MM.1S (cell line): ENCODE data around the gene HADHB.
"Not testable (repeated sequence)": the region's sequence is repeated elsewhere in the genome, so short reads cannot be mapped to it uniquely, and the experiment has no call there.

Source experiments
- DNase-seq: peaks from one replicate; pipeline ENCODE4 v3.0.0-alpha.2; 2015
- H2AFZ ChIP-seq: fragments of 300-600 bp; sonication (generic); 2 replicates; pipeline ENCODE4 v1.6.0; 2016; ENCODE audit warnings: antibody characterized with exemption, low read length
- H3F3A ChIP-seq: fragments of 300-600 bp; sonication (generic); 2 replicates; pipeline ENCODE4 v1.6.1; 2016; ENCODE audit warnings: mild to moderate bottlenecking, antibody characterized with exemption, low read length, moderate library complexity, mixed read lengths; ENCODE audit not compliant: insufficient read depth
- H3K27ac ChIP-seq: fragments of 300-600 bp; sonication (generic); 2 replicates; pipeline ENCODE4 v1.5.1; 2016; ENCODE audit warnings: mild to moderate bottlenecking, low read length
- H3K27me3 ChIP-seq: fragments of 300-600 bp; sonication (generic); replicated peaks from 2 replicates; pipeline ENCODE4 v1.6.0; 2016; ENCODE audit warnings: low read length; ENCODE audit not compliant: insufficient read depth
- H3K36me3 ChIP-seq: fragments of 300-600 bp; sonication (generic); replicated peaks from 2 replicates; pipeline ENCODE4 v1.6.1; 2016; ENCODE audit warnings: mild to moderate bottlenecking, low read length, mixed read lengths; ENCODE audit not compliant: insufficient read depth
- H3K4me1 ChIP-seq: fragments of 300-600 bp; sonication (generic); 2 replicates; pipeline ENCODE4 v1.6.1; 2016; ENCODE audit warnings: low read length, mixed read lengths
- H3K4me2 ChIP-seq: fragments of 300-600 bp; sonication (generic); 2 replicates; pipeline ENCODE4 v1.6.0; 2016; ENCODE audit warnings: low read depth, low read length
- H3K4me3 ChIP-seq: fragments of 300-600 bp; sonication (generic); 2 replicates; pipeline ENCODE4 v1.5.1; 2016; ENCODE audit warnings: low read length, mixed read lengths
- H3K79me2 ChIP-seq: fragments of 300-600 bp; sonication (generic); 2 replicates; pipeline ENCODE4 v1.6.1; 2016; ENCODE audit warnings: mixed run types, low read length, mixed read lengths
- H3K9ac ChIP-seq: fragments of 300-600 bp; sonication (generic); 2 replicates; pipeline ENCODE4 v1.6.1; 2016; ENCODE audit warnings: low read length, mixed read lengths
- H3K9me2 ChIP-seq: fragments of 300-600 bp; sonication (generic); replicated peaks from 2 replicates; pipeline ENCODE4 v1.6.1; 2016; ENCODE audit warnings: mild to moderate bottlenecking, low read length, mixed read lengths; ENCODE audit not compliant: insufficient read depth
- H3K9me3 ChIP-seq: fragments of 300-600 bp; sonication (generic); replicated peaks from 2 replicates; pipeline ENCODE4 v1.6.1; 2016; ENCODE audit warnings: mild to moderate bottlenecking, low read length, mixed read lengths; ENCODE audit not compliant: insufficient read depth
- H4K20me1 ChIP-seq: fragments of 300-600 bp; sonication (generic); 2 replicates; pipeline ENCODE4 v1.6.1; 2016; ENCODE audit warnings: mild to moderate bottlenecking, low read length, moderate library complexity, mixed read lengths; ENCODE audit not compliant: insufficient read depth
- EZH2 ChIP-seq: fragments of 300-600 bp; sonication (generic); optimal IDR thresholded peaks from 2 replicates; pipeline ENCODE3; 2017; ENCODE audit warnings: low read depth, mild to moderate bottlenecking, antibody characterized with exemption, low read length, mixed read lengths
- EZH2phosphoT487 ChIP-seq: fragments of 300-600 bp; sonication (generic); IDR thresholded peaks from 2 replicates; pipeline ENCODE4 v1.6.1; 2018; ENCODE audit warnings: antibody characterized with exemption, low read length
- TF ChIP-seq, protein P1 (sequence below): fragments of 300-600 bp; sonication (generic); IDR thresholded peaks from 2 replicates; pipeline ENCODE4 v1.5.1; 2016; ENCODE audit warnings: antibody characterized with exemption, low read length, mixed read lengths

HADHB gene

DNA sequence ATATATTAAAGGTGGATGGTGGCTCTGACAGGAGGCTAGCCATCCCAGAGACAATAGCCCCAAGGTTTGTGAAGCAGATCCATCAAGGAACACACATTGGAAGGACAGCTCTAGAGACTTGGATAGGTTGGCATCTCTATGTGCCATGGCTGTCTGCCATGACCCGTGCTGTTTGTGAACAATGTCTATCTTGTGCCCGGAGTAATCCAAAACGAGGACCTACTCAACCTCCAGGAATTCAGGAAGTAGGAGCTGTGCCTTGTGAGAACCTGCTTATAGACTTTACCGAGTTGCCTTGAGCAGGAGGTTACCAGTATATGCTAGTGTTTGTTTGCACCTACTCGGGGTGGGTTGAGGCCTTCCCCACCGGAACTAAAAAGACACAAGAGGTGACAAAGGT is 58.1 kb downstream of the HADHB start:
- H3K27me3 ChIP-seq = no peaks in the 10 kb centered on the region
- TF ChIP-seq EZH2 = no peak
- TF ChIP-seq, protein P1, sequence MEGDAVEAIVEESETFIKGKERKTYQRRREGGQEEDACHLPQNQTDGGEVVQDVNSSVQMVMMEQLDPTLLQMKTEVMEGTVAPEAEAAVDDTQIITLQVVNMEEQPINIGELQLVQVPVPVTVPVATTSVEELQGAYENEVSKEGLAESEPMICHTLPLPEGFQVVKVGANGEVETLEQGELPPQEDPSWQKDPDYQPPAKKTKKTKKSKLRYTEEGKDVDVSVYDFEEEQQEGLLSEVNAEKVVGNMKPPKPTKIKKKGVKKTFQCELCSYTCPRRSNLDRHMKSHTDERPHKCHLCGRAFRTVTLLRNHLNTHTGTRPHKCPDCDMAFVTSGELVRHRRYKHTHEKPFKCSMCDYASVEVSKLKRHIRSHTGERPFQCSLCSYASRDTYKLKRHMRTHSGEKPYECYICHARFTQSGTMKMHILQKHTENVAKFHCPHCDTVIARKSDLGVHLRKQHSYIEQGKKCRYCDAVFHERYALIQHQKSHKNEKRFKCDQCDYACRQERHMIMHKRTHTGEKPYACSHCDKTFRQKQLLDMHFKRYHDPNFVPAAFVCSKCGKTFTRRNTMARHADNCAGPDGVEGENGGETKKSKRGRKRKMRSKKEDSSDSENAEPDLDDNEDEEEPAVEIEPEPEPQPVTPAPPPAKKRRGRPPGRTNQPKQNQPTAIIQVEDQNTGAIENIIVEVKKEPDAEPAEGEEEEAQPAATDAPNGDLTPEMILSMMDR = no peak
- TF ChIP-seq EZH2phosphoT487 = no peak
- H3K4me3 ChIP-seq = no peak overlapping the region

DNA sequence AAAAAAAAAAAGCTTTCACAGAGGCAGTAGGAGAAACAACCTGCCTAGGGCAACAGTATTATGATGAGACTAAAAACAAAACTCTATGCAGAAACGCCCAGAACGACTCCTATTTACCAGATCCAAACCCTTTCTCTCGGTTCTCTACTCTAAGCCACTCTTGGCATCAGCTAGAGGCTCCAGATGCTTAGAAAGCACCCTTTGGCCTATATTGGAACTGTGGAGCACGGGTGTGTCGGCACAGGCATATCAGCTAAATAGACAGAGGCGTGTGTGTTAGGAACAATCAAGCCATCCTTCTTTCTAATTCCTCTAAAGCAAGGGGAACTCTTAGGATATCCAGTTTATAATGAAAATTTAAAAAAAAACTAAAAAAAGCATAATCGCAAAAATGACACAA is 60.4 kb downstream of the HADHB start:
- H3K4me2 ChIP-seq, H3K9me2 ChIP-seq, H2AFZ ChIP-seq, H3K4me3 ChIP-seq, H3K27me3 ChIP-seq, H3K4me1 ChIP-seq, H3K27ac ChIP-seq, H3F3A ChIP-seq, H3K79me2 ChIP-seq, H3K9ac ChIP-seq, H4K20me1 ChIP-seq, H3K36me3 ChIP-seq, H3K9me3 ChIP-seq, DNase-seq: not testable (repeated sequence)

More for the DNA sequence above, 58.1 kb downstream of the HADHB start:
- Histone ChIP-seq H3K9me3 (no peaks in the 10 kb centered on the region), H2AFZ (no peak overlapping the region), H3K9me2 (no peaks in the 10 kb centered on the region), H3K36me3 (no peaks in the 10 kb centered on the region), H3F3A (no peaks in the 10 kb centered on the region), H3K27ac (no peak overlapping the region), H3K4me2 (no peak overlapping the region), H4K20me1 (no peaks in the 10 kb centered on the region), H3K79me2 (no peaks in the 10 kb centered on the region), H3K9ac (no peak overlapping the region), H3K4me1 (0 out of 2 replicates have a peak, but pooled peaks cover 4% of the 10 kb centered on the region)
- DNase-seq = no peak

DNA sequence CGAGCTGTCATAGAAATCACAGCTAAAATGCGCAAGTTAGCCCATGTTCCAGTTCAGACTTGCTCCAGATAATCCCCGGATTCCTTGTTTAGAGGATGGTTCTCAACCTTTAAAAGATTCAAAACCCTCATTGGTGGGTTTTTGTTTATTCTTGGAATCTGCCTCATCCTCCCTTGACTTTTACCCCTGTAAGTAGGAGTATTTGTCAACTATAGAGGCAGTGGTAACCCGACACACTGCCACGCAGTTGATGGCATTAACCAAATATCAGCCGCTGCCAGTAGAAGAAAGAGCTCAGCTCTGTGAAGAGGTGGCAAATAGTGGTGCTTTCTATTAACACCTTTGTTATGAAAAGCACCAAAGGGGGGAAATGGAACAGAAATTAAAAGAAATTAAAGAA is 60.8 kb downstream of the HADHB start:
- no peak overlapping the region for H3K9ac ChIP-seq
- H3K27me3 ChIP-seq = no peaks in the 10 kb centered on the region
- no peak for DNase-seq
- H3K9me3 ChIP-seq = no peaks in the 10 kb centered on the region
- H4K20me1 ChIP-seq = no peaks in the 10 kb centered on the region
- H3K4me1 ChIP-seq = no peaks in the 10 kb centered on the region
- H3K4me2 ChIP-seq = no peak overlapping the region
- H3K79me2 ChIP-seq = no peaks in the 10 kb centered on the region
- no peaks in the 10 kb centered on the region for H3F3A ChIP-seq
- no peak overlapping the region for H2AFZ ChIP-seq
- H3K27ac ChIP-seq = no peak overlapping the region
- H3K36me3 ChIP-seq = no peaks in the 10 kb centered on the region
- no peak for TF ChIP-seq EZH2
- TF ChIP-seq, protein P1 = no peak
- no peaks in the 10 kb centered on the region for H3K9me2 ChIP-seq
- no peak overlapping the region for H3K4me3 ChIP-seq

DNA sequence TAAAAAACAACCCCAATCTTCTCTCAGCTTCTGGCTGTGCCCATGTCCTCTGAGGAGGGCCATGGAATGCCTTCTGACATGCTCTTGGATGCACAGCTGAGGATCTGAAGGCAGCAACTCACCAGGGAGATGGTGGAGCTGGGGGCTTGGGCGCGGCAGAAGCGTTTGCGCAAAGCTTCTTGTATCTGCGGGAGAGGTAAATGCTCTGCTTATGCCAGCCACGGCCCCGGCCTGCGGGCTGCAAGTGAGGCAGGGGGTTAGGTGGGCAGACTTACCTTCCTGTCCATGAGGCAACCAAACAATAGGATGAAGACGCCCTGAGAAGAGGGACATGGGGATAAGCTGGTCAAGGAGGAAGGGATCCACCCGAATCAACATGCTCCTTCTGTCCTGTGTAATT is 65.2 kb downstream of the HADHB start:
- Histone ChIP-seq H3K9ac (no peak overlapping the region), H4K20me1 (no peaks in the 10 kb centered on the region), H3K4me1 (no peaks in the 10 kb centered on the region), H3K36me3 (no peaks in the 10 kb centered on the region), H3F3A (no peaks in the 10 kb centered on the region), H3K9me3 (no peaks in the 10 kb centered on the region), H3K4me2 (no peak overlapping the region), H3K9me2 (no peaks in the 10 kb centered on the region), H2AFZ (no peak overlapping the region), H3K27ac (no peak overlapping the region), H3K79me2 (no peaks in the 10 kb centered on the region), H3K4me3 (no peak overlapping the region), H3K27me3 (no peaks in the 10 kb centered on the region)
- TF ChIP-seq, protein P1 = no peak
- DNase-seq = no peak
